HCT116 (cell line): ENCODE measurements around the gene CFC1.
"Not testable (repeated sequence)": the region's sequence is repeated elsewhere in the genome, so short reads cannot be mapped to it uniquely, and the experiment has no call there.

Experiments
- CTCF ChIP-seq, 3 experiments: fragments of 200-600 bp in 1 of 3; sonication (generic) in 1 of 3; IDR thresholded peaks in 2 of 3; conservative IDR thresholded peaks in 1 of 3; 2 replicates each; pipeline ENCODE4 v1.5.1; 2012 to 2017; ENCODE audit warnings: low read depth in 2 of 3, low read length in 2 of 3, antibody characterized with exemption in 1 of 3, borderline replicate concordance in 1 of 3, control low read depth in 1 of 3, mild to moderate bottlenecking in 1 of 3, mixed read lengths in 1 of 3, mixed run types in 1 of 3, moderate library complexity in 1 of 3; ENCODE audit not compliant: insufficient read depth in 1 of 3
- EZH2 ChIP-seq: fragments of 200-600 bp; sonication (generic); IDR thresholded peaks from 2 replicates; pipeline ENCODE4 v1.6.1; 2017; ENCODE audit warnings: antibody characterized with exemption, mixed run types
- POLR2A ChIP-seq: IDR thresholded peaks from 2 replicates; pipeline ENCODE4 v1.7.0; 2011; ENCODE audit warnings: borderline replicate concordance; ENCODE audit not compliant: insufficient read depth, insufficient read length; ENCODE audit errors: extremely low read depth
- REST ChIP-seq: IDR thresholded peaks from 2 replicates; pipeline ENCODE4 v1.6.1; 2012; ENCODE audit warnings: low read depth
- ZBTB33 ChIP-seq: IDR thresholded peaks from 2 replicates; pipeline ENCODE4 v1.6.1; 2011; ENCODE audit warnings: mild to moderate bottlenecking, low read length, moderate library complexity; ENCODE audit not compliant: insufficient replicate concordance; ENCODE audit errors: extremely low read depth

- not testable (repeated sequence) for TF ChIP-seq EZH2; POLR2A; CTCF (IDR thresholded peaks at IDR 0.05 in 2 of 3, conservative IDR thresholded peaks at IDR 0.05 in 1 of 3; ENCODE audit: borderline replicate concordance in 1 of 3, insufficient read depth in 1 of 3, low read depth in 2 of 3, low read length in 2 of 3); REST; ZBTB33
Measured at GRCh38 chr2:130581491-130581890, 17.9 kb downstream of the CFC1 start.
